Mucosa of stomach (tissue), 1 donor: ENCODE data around the gene ZIC3.

Source experiments
- H3K27me3 ChIP-seq: one replicate; pipeline ENCODE4 v1.7.0; 2013; ENCODE audit warnings: mild to moderate bottlenecking, low read length; ENCODE audit not compliant: control insufficient read depth, insufficient read depth
- H3K36me3 ChIP-seq: one replicate; pipeline ENCODE4 v1.7.0; 2013; ENCODE audit warnings: low read length; ENCODE audit not compliant: control insufficient read depth, insufficient read depth
- H3K4me1 ChIP-seq: one replicate; pipeline ENCODE4 v1.7.0; 2013; ENCODE audit warnings: mild to moderate bottlenecking, low read length; ENCODE audit not compliant: control insufficient read depth, insufficient read depth
- H3K4me3 ChIP-seq: one replicate; pipeline ENCODE4 v1.7.0; 2013; ENCODE audit warnings: low read length
- H3K9ac ChIP-seq: one replicate; pipeline ENCODE4 v1.7.0; 2013; ENCODE audit warnings: mild to moderate bottlenecking, low read length, moderate library complexity
- H3K9me3 ChIP-seq: one replicate; pipeline ENCODE4 v1.7.0; 2013; ENCODE audit warnings: mild to moderate bottlenecking, low read length, moderate library complexity; ENCODE audit not compliant: control insufficient read depth
- donor health status: Pancreatic carcinoma.

ZIC3 gene

DNA sequence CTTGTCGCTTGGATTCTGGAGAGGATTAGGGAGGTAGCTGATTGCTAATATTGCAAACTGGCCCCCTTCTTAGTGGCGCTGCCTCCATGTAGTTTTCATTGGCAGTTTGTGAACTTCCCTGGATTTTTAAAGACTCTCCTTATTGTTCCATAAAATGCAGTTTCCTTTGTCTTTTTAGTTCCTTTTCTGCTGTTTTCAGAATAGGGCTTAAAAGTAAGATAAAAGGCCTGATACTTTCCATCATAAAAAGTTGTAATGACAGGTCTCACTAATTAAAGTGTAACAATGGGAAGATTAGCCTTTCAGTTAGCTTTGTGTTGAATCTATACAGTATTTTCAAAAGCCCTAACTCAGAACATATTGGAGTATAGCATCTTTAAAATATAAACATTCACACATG is 21.2 kb downstream of the ZIC3 start:
- Histone ChIP-seq H3K9me3 (no peaks in the 10 kb centered on the region), H3K36me3 (no peaks in the 10 kb centered on the region), H3K27me3 (no peaks in the 10 kb centered on the region), H3K4me3 (no peak overlapping the region), H3K4me1 (no peaks in the 10 kb centered on the region), H3K9ac (no peak overlapping the region)

DNA sequence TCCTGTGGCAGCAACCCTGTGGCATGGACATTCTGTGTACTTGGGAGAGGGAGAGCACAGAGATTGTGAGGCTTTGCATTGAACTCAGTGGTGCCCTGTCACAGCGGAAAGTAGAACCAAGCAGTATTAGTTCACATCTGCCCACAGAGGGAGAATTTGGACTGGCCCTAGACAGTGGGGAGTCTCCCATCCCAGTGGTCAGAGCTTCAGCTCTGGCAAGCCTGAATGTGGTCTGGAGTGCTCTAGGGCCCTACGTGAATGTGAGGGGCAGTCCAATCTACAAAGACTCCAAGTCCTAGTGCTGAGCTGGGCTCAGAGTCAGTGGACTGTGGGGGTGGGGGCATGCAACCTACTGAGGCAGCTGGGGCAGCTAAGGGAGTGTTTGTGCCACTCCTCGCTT is 34.8 kb downstream of the ZIC3 start:
- no peaks in the 10 kb centered on the region for H3K9me3 ChIP-seq
- no peaks in the 10 kb centered on the region for H3K4me1 ChIP-seq
- H3K36me3 ChIP-seq, result no peaks in the 10 kb centered on the region
- no peaks in the 10 kb centered on the region for H3K27me3 ChIP-seq
- no peak overlapping the region for H3K4me3 ChIP-seq
- H3K9ac ChIP-seq, result no peak overlapping the region
